ENCODE data around the gene LGMN. TPM values are rescaled to one million over a fixed set of nuclear protein-coding genes. Genes with fewer than 3 reads are reported as not detected.
A peak's percentile ranks its signal among the peaks of the same experiment; 100 is the strongest.
"Not testable (repeated sequence)": the region's sequence is repeated elsewhere in the genome, so short reads cannot be mapped to it uniquely, and the experiment has no call there.

The LGMN gene
- total RNA-seq, 1 donor from 2014 or later = 100 TPM

GRCh38 chr14:92719421-92719820, 29.0 kb downstream of the LGMN start:
- Histone ChIP-seq H3K27ac (replicated peaks) (peak overlapping the region; percentile 61), H3K4me1 (peaks cover 30% of the 10 kb centered on the region), H3K36me3 (peaks cover 24% of the 10 kb centered on the region), H3K9me3 (replicated peaks) (no peaks in the 10 kb centered on the region), H3K27me3 (ENCODE audit: low read depth) (no peaks in the 10 kb centered on the region), H3K4me3 (no peak overlapping the region)
- DNase-seq = no peak
- intact Hi-C loops (cut with micrococcal nuclease) = no loop called here
- TF ChIP-seq, protein P1, sequence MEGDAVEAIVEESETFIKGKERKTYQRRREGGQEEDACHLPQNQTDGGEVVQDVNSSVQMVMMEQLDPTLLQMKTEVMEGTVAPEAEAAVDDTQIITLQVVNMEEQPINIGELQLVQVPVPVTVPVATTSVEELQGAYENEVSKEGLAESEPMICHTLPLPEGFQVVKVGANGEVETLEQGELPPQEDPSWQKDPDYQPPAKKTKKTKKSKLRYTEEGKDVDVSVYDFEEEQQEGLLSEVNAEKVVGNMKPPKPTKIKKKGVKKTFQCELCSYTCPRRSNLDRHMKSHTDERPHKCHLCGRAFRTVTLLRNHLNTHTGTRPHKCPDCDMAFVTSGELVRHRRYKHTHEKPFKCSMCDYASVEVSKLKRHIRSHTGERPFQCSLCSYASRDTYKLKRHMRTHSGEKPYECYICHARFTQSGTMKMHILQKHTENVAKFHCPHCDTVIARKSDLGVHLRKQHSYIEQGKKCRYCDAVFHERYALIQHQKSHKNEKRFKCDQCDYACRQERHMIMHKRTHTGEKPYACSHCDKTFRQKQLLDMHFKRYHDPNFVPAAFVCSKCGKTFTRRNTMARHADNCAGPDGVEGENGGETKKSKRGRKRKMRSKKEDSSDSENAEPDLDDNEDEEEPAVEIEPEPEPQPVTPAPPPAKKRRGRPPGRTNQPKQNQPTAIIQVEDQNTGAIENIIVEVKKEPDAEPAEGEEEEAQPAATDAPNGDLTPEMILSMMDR (IDR thresholded peaks at IDR 0.05; ENCODE audit: borderline replicate concordance) = no peak

GRCh38 chr14:92718664-92719063, 29.8 kb downstream of the LGMN start:
- no peak for DNase-seq
- Histone ChIP-seq H3K27me3 (ENCODE audit: low read depth) (no peaks in the 10 kb centered on the region), H3K9me3 (replicated peaks) (no peaks in the 10 kb centered on the region), H3K4me1 (peaks cover 23% of the 10 kb centered on the region), H3K36me3 (peaks cover 31% of the 10 kb centered on the region), H3K4me3 (no peak overlapping the region), H3K27ac (replicated peaks) (no peak overlapping the region)
- intact Hi-C loops (cut with micrococcal nuclease) = no loop called here
- TF ChIP-seq, protein P1 (IDR thresholded peaks at IDR 0.05; ENCODE audit: borderline replicate concordance) = no peak

GRCh38 chr14:92717571-92718042, 30.8 kb downstream of the LGMN start:
- peaks cover 18% of the 10 kb centered on the region for H3K4me1 ChIP-seq
- H3K27ac ChIP-seq (replicated peaks) = peak overlapping the region; percentile 17
- no peak for DNase-seq
- intact Hi-C loops (cut with micrococcal nuclease) = no loop called here
- TF ChIP-seq, protein P1 (IDR thresholded peaks at IDR 0.05; ENCODE audit: borderline replicate concordance) = no peak
- H3K27me3 ChIP-seq (ENCODE audit: low read depth) = no peaks in the 10 kb centered on the region
- H3K4me3 ChIP-seq = no peak overlapping the region
- H3K9me3 ChIP-seq (replicated peaks) = no peaks in the 10 kb centered on the region
- H3K36me3 ChIP-seq = peaks cover 41% of the 10 kb centered on the region

DNA sequence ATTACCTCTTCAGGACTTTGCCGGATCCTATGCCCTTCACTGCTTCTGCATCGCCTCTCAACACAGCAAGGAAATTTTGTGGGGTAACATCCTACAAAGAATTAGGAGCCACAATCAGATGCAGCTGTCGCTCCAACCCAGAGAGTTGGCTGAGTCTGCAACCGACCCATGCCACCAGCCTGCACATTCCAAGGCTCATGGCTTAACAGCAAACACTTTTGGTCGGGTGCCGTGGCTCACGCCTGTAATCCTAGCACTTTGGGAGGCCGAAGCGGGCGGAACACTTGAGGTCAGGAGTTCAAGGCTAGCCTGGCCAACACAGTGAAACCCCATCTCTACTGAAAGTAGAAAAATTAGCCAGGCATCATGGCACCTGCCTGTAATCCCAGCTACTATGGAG, 32.3 kb downstream of the LGMN start:
- Histone ChIP-seq H3K9me3 (replicated peaks) (no peaks in the 10 kb centered on the region), H3K27me3 (ENCODE audit: low read depth) (no peaks in the 10 kb centered on the region), H3K4me1 (peaks cover 17% of the 10 kb centered on the region), H3K4me3 (no peak overlapping the region), H3K36me3 (peaks cover 55% of the 10 kb centered on the region), H3K27ac (replicated peaks) (no peak overlapping the region)
- no peak for DNase-seq
- TF ChIP-seq, protein P1 (IDR thresholded peaks at IDR 0.05; ENCODE audit: borderline replicate concordance) = no peak
- intact Hi-C loops (cut with micrococcal nuclease) = no loop called here

DNA sequence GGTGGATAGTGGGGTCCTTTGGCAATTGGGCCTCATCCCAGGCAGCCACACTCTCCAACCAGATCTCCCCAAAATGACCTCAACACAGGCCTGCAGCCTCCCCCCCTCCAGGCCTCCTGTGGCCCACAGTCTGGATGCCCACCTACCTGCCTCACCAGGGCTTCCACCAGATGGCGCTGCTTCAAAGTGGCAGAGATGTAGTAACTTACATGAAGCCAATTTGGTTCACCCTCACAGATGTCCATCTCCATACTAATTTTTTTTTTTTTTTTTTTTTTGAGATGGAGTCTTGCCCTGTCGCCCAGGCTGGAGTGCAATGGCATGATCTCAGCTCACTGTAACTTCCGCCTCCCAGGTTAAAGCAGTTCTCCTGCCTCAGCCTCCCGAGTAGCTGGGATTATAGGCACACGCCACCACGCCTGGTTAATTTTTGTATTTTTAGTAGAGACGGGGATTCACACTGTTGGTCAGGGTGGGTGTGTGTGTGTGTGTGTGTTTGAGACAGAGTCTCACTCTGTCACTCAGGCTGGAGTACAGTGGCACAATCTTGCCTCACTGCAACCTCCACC, 33.6 kb downstream of the LGMN start:
- DNase-seq = peak; percentile 80
- not testable (repeated sequence) for H3K4me3 ChIP-seq; H3K27me3 ChIP-seq (ENCODE audit: low read depth); H3K27ac ChIP-seq (replicated peaks); H3K4me1 ChIP-seq; H3K9me3 ChIP-seq (replicated peaks)
- TF ChIP-seq, protein P1 (IDR thresholded peaks at IDR 0.05; ENCODE audit: borderline replicate concordance) = peak; percentile 79
- intact Hi-C loops (cut with micrococcal nuclease) = loop anchor here (2.0 kb wide), 1 partner anchor 70 kb away; no protein-coding TSS in a partner anchor
- peaks cover 65% of the 10 kb centered on the region for H3K36me3 ChIP-seq

Measured in left ventricle myocardium inferior (tissue), 1 donor.